ENCODE results near the gene UTY. TPM values are rescaled to one million over a fixed set of nuclear protein-coding genes. Genes with fewer than 3 reads are reported as not detected.

Gene UTY
- total and polyA plus RNA-seq, 10 of the 15 experiments (the other 5 are each of a cell fraction or from before 2014, with no cell fraction given) = 0.13 TPM; not detected in 9

DNA sequence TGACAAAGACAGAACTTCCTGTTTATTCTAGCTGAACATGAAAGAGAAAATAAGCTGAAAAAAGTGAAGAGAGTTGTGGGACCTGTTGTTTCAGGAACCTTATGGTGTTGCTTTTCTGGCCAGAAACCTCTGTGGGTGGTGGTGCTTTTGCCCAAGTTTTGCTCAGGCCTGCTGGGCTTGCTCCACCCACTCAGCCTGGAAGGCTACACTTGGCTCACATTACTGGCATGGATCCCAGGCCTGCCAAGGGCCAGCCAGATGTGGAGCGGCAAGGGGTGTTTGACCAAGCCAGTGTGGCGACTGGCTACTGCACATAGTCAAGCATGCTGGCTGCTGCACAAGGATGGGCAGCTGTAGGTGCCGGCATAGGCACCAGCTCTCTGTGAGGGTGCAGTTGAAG is 245.9 kb downstream of the UTY start:
- Histone ChIP-seq H3K27ac (ENCODE audit: control insufficient read depth, insufficient read depth) (no peak overlapping the region), H2AFZ (ENCODE audit: control insufficient read depth, low read depth, low read length) (no peak overlapping the region), H3K9me3 (replicated peaks; ENCODE audit: control insufficient read depth, insufficient read depth, low read length) (no peaks in the 10 kb centered on the region), H3K36me3 (ENCODE audit: control insufficient read depth in 2 of 2, insufficient read depth in 2 of 2, low read length in 1 of 2) (no peaks in the 10 kb centered on the region), H3K9ac (ENCODE audit: control insufficient read depth, insufficient read depth, low read length) (no peak overlapping the region), H3K79me2 (ENCODE audit: control insufficient read depth, insufficient read depth, low read length) (no peaks in the 10 kb centered on the region), H3K4me2 (ENCODE audit: control insufficient read depth, insufficient read depth) (no peak overlapping the region), H3K27me3 (replicated peaks in 1 of 2; ENCODE audit: control insufficient read depth in 2 of 2, insufficient read depth in 2 of 2, low read length in 1 of 2) (no peaks in the 10 kb centered on the region), H4K20me1 (ENCODE audit: control insufficient read depth, insufficient read depth) (no peaks in the 10 kb centered on the region), H3K4me1 (ENCODE audit: control insufficient read depth, insufficient read depth, low read length) (no peaks in the 10 kb centered on the region), H3K4me3 (no peak overlapping the region)
- ATAC-seq = no peak
- ChIA-PET RAD21 (ENCODE audit: unreplicated experiment) (no interaction called here), POLR2A (no interaction called here), SMC1A (ENCODE audit: uncharacterized antibody, unreplicated experiment) (no interaction called here), CTCF (no interaction called here)
- no peak for TF ChIP-seq POLR2A (IDR thresholded peaks at IDR 0.05; ENCODE audit: low read depth, low read length)
- BruUV-seq (replicated peaks) = no TSS peak
- intact Hi-C loops (cut with micrococcal nuclease; ENCODE audit: unreplicated experiment) = no loop called here
- no CpG with 5 or more reads among the region's 3 CpGs for WGBS (ENCODE audit: insufficient coverage, insufficient replicate concordance, low lambda C conversion rate, missing lambda C conversion rate)
- no peak for DNase-seq (ENCODE audit: low read depth, low spot score)
- FAIRE-seq = no peak
- in situ Hi-C loops (cut with MboI) = no loop called here

DNA sequence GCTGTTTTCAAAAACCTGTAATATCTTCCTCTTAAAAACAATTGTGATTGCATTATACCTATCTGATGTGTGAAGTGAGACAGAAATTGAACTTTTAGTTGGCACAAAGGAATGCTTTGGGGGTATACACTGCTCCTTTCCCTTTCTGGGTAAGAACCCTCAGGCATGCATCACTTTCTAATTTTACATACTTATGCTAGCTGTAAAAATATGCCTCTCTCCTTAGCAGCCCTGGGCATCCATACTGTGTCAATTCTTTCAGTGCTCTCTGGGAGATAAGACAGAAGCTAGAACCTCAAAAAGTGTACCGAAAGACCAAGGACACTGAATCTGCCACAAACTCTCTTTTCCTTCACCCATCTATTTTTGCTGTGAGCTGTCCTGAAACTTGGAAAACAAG is 246.7 kb downstream of the UTY start:
- ChIA-PET POLR2A (no interaction called here), SMC1A (ENCODE audit: uncharacterized antibody, unreplicated experiment) (no interaction called here), RAD21 (ENCODE audit: unreplicated experiment) (no interaction called here), CTCF (no interaction called here)
- no peak overlapping the region for H2AFZ ChIP-seq (ENCODE audit: control insufficient read depth, low read depth, low read length)
- H3K79me2 ChIP-seq (ENCODE audit: control insufficient read depth, insufficient read depth, low read length) = no peaks in the 10 kb centered on the region
- no peaks in the 10 kb centered on the region for H3K9me3 ChIP-seq (replicated peaks; ENCODE audit: control insufficient read depth, insufficient read depth, low read length)
- H3K36me3 ChIP-seq (ENCODE audit: control insufficient read depth in 2 of 2, insufficient read depth in 2 of 2, low read length in 1 of 2) = no peaks in the 10 kb centered on the region
- no peaks in the 10 kb centered on the region for H4K20me1 ChIP-seq (ENCODE audit: control insufficient read depth, insufficient read depth)
- no peak for ATAC-seq
- no peaks in the 10 kb centered on the region for H3K27me3 ChIP-seq (replicated peaks in 1 of 2; ENCODE audit: control insufficient read depth in 2 of 2, insufficient read depth in 2 of 2, low read length in 1 of 2)
- in situ Hi-C loops (cut with MboI) = no loop called here
- H3K27ac ChIP-seq (ENCODE audit: control insufficient read depth, insufficient read depth) = no peak overlapping the region
- FAIRE-seq = no peak
- DNase-seq (ENCODE audit: low read depth, low spot score) = no peak
- H3K9ac ChIP-seq (ENCODE audit: control insufficient read depth, insufficient read depth, low read length) = no peak overlapping the region
- intact Hi-C loops (cut with micrococcal nuclease; ENCODE audit: unreplicated experiment) = no loop called here
- no peak overlapping the region for H3K4me3 ChIP-seq
- WGBS (ENCODE audit: insufficient coverage, insufficient replicate concordance, low lambda C conversion rate, missing lambda C conversion rate) = no CpG with 5 or more reads among the region's 1 CpG
- no peak overlapping the region for H3K4me2 ChIP-seq (ENCODE audit: control insufficient read depth, insufficient read depth)
- no peaks in the 10 kb centered on the region for H3K4me1 ChIP-seq (ENCODE audit: control insufficient read depth, insufficient read depth, low read length)
- BruUV-seq (replicated peaks) = no TSS peak
- no peak for TF ChIP-seq ZNF207 (IDR thresholded peaks at IDR 0.05; ENCODE audit: borderline replicate concordance)
- TF ChIP-seq BMI1 (IDR thresholded peaks at IDR 0.05; ENCODE audit: borderline replicate concordance) = no peak
- TF ChIP-seq, protein P1, sequence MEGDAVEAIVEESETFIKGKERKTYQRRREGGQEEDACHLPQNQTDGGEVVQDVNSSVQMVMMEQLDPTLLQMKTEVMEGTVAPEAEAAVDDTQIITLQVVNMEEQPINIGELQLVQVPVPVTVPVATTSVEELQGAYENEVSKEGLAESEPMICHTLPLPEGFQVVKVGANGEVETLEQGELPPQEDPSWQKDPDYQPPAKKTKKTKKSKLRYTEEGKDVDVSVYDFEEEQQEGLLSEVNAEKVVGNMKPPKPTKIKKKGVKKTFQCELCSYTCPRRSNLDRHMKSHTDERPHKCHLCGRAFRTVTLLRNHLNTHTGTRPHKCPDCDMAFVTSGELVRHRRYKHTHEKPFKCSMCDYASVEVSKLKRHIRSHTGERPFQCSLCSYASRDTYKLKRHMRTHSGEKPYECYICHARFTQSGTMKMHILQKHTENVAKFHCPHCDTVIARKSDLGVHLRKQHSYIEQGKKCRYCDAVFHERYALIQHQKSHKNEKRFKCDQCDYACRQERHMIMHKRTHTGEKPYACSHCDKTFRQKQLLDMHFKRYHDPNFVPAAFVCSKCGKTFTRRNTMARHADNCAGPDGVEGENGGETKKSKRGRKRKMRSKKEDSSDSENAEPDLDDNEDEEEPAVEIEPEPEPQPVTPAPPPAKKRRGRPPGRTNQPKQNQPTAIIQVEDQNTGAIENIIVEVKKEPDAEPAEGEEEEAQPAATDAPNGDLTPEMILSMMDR (IDR thresholded peaks at IDR 0.05 in 2 of 3, conservative IDR thresholded peaks at IDR 0.05 in 1 of 3; ENCODE audit: control insufficient read depth in 2 of 3, extremely low read depth in 1 of 3, insufficient read depth in 1 of 3, low read depth in 3 of 3, low read length in 3 of 3) = no peak
- TF ChIP-seq, protein P2, sequence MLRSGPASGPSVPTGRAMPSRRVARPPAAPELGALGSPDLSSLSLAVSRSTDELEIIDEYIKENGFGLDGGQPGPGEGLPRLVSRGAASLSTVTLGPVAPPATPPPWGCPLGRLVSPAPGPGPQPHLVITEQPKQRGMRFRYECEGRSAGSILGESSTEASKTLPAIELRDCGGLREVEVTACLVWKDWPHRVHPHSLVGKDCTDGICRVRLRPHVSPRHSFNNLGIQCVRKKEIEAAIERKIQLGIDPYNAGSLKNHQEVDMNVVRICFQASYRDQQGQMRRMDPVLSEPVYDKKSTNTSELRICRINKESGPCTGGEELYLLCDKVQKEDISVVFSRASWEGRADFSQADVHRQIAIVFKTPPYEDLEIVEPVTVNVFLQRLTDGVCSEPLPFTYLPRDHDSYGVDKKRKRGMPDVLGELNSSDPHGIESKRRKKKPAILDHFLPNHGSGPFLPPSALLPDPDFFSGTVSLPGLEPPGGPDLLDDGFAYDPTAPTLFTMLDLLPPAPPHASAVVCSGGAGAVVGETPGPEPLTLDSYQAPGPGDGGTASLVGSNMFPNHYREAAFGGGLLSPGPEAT (IDR thresholded peaks at IDR 0.05; ENCODE audit: low read depth) = no peak
- TF ChIP-seq ZNF24 (IDR thresholded peaks at IDR 0.05) = no peak
- TF ChIP-seq, protein P3, sequence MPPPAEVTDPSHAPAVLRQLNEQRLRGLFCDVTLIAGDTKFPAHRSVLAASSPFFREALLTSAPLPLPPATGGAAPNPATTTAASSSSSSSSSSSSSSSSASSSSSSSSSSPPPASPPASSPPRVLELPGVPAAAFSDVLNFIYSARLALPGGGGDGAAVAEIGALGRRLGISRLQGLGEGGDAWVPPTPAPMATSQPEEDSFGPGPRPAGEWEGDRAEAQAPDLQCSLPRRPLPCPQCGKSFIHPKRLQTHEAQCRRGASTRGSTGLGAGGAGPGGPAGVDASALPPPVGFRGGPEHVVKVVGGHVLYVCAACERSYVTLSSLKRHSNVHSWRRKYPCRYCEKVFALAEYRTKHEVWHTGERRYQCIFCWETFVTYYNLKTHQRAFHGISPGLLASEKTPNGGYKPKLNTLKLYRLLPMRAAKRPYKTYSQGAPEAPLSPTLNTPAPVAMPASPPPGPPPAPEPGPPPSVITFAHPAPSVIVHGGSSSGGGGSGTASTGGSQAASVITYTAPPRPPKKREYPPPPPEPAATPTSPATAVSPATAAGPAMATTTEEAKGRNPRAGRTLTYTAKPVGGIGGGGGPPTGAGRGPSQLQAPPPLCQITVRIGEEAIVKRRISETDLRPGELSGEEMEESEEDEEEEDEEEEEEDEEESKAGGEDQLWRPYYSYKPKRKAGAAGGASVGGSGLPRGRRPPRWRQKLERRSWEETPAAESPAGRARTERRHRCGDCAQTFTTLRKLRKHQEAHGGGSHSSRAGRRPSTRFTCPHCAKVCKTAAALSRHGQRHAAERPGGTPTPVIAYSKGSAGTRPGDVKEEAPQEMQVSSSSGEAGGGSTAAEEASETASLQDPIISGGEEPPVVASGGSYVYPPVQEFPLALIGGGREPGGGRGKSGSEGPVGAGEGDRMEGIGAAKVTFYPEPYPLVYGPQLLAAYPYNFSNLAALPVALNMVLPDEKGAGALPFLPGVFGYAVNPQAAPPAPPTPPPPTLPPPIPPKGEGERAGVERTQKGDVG (CRISPR knock-in tag; IDR thresholded peaks at IDR 0.05) = no peak
- no peak for TF ChIP-seq BRCA1 (IDR thresholded peaks at IDR 0.05; ENCODE audit: low read depth, low read length)
- TF ChIP-seq EED (IDR thresholded peaks at IDR 0.05; ENCODE audit: low read depth) = no peak
- TF ChIP-seq ETV6 (conservative IDR thresholded peaks at IDR 0.05 in 1 of 2, IDR thresholded peaks at IDR 0.05 in 1 of 2; ENCODE audit: borderline replicate concordance in 1 of 2, low read depth in 1 of 2) = no peak
- no peak for TF ChIP-seq FOS (IDR thresholded peaks at IDR 0.05; ENCODE audit: borderline replicate concordance, extremely low read depth, insufficient read length)
